Right cardiac atrium (tissue), 5 donors: ENCODE data around the gene LRRTM4. TPM values are rescaled to one million over a fixed set of nuclear protein-coding genes. Genes with fewer than 3 reads are reported as not detected.
"Not testable (repeated sequence)": the region's sequence is repeated elsewhere in the genome, so short reads cannot be mapped to it uniquely, and the experiment has no call there.

Experiments
- ATAC-seq, 2 donors: fragments of 200-7000 bp; cut with Tn5 transposase; one replicate each; pipeline versions ENCODE4 v1.8.0 to v1.9.1; 2020; ENCODE audit warnings: moderate library complexity in 2 of 2, mild to moderate bottlenecking in 1 of 2
- DNase-seq, 3 donors: peaks; one replicate each; pipeline ENCODE4 v3.0.0-alpha.2; 2020
- H3K27ac ChIP-seq: one replicate; pipeline ENCODE4 v1.5.1; 2013; ENCODE audit warnings: mild to moderate bottlenecking, low read length, control low read depth, moderate library complexity
- H3K27me3 ChIP-seq: one replicate; pipeline ENCODE4 v1.6.1; 2013; ENCODE audit not compliant: control insufficient read depth, insufficient read depth
- H3K4me1 ChIP-seq: one replicate; pipeline ENCODE4 v1.6.1; 2013; ENCODE audit warnings: low read length; ENCODE audit not compliant: control insufficient read depth, insufficient read depth
- H3K4me3 ChIP-seq: one replicate; pipeline ENCODE4 v1.5.1; 2013; ENCODE audit warnings: low read length, control low read depth
- H3K9me3 ChIP-seq: one replicate; pipeline ENCODE4 v1.6.1; 2013; ENCODE audit warnings: low read length; ENCODE audit not compliant: control insufficient read depth
- WGBS: extraction: QIAGEN DNeasy Blood & Tissue Kit; methylation state at CpG from one replicate; pipeline ENCODE4 v1.1.7; 2013; 5-methylcytosine and 5-hydroxymethylcytosine counted together
- intact Hi-C, 4 donors: fragments of 100-400 bp; cut with DNase I; formaldehyde crosslinking; loops; one replicate each; pipeline versions ENCODE4 v1.11.0 to v1.14.0; 2022 to 2023
- polyA plus RNA-seq: library from polyadenylated mRNA; stranded (reverse); fragments of 200-250 nt; gene quantifications from one replicate; pipeline ENCODE4 v1.2.3, GENCODE V29; 2013
- total RNA-seq, 4 donors: library from RNA; stranded (reverse); fragmentation: NEBNext Ultra II Directional; extraction: Animal tissue kit (Norgen Biotek cat#: 25700); gene quantifications; one replicate each; pipeline ENCODE4 v1.2.1, GENCODE V29; 2021
- donor health status: healthy with polysubstance abuse.
- donor health status: DM: no; HTN: yes; CAD: no.
- donor health status: DM: no; HTN: no; CAD: no.
- donor health status: DM: no; HTN: yes; CAD: no; lungs with severe emphysema.
- donor health status: DM: yes; HTN: yes; CAD: no.

The LRRTM4 gene
- total and polyA plus RNA-seq, 5 donors, result 0.09 to 1.0 (median 0.59) TPM

DNA sequence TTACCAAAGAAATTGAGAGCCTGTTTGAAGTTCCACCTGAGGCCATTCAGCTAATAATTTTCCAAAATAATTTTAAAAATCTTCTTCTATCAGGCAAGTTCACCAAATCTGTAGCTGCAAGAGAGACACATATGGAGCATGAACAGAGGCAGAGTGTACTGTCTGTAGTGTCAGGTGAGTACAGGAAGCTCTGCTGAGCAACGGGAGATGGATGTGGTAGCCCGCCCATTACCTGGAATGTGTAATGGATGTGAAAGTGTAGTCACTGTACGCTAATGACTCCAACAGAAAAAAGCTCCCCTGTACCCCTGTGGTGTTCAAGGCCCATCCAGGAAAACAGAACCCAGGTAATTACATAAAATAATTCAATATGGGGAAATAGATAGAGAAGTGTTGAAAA, 311.5 kb downstream of the LRRTM4 start:
- Histone ChIP-seq H3K4me3 (no peak overlapping the region), H3K9me3 (no peaks in the 10 kb centered on the region), H3K27ac (no peak overlapping the region), H3K4me1 (no peaks in the 10 kb centered on the region), H3K27me3 (no peaks in the 10 kb centered on the region)
- DNase-seq (no peak), ATAC-seq (no peak)
- intact Hi-C loops, result no loop called here
- 61% methylated on average over 3 of the region's 3 CpGs for WGBS

GRCh38 chr2:77207331-77207730, 314.8 kb downstream of the LRRTM4 start:
- 88% methylated on average over 1 of the region's 1 CpG for WGBS
- intact Hi-C loops, result no loop called here
- ATAC-seq, result no peak

GRCh38 chr2:77201755-77202154, 320.4 kb downstream of the LRRTM4 start:
- ATAC-seq (no peak), DNase-seq (no peak)
- H3K27ac ChIP-seq, result no peak overlapping the region
- no peaks in the 10 kb centered on the region for H3K9me3 ChIP-seq
- H3K4me1 ChIP-seq, result no peaks in the 10 kb centered on the region
- H3K27me3 ChIP-seq, result no peaks in the 10 kb centered on the region
- intact Hi-C loops, result no loop called here
- H3K4me3 ChIP-seq, result no peak overlapping the region
- 83% methylated on average over 2 of the region's 2 CpGs for WGBS

More at GRCh38 chr2:77207331-77207730, 314.8 kb downstream of the LRRTM4 start:
- no peaks in the 10 kb centered on the region for H3K27me3 ChIP-seq
- H3K4me1 ChIP-seq, result no peaks in the 10 kb centered on the region
- H3K4me3 ChIP-seq, result no peak overlapping the region
- H3K9me3 ChIP-seq, result no peaks in the 10 kb centered on the region
- H3K27ac ChIP-seq, result no peak overlapping the region
- no peak for DNase-seq

DNA sequence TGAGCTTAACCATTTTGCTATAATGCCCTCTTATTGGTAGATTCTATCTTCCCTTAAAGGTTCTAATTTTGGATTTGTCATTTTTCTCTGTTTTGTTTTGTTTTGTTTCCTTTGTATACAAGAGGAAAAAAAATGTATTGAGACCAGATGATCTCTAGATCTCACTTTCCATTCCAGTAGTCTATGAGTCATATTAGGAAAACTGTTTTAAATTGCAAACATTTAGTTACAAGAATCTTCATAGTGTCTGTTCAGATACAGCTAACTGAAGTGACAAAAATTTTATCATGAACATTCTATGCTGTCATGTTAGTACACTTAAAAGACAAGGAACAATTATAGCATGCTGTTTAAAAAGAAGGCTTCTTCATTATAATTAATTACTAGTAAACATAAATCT, 322.8 kb downstream of the LRRTM4 start:
- ATAC-seq, result no peak
- no peaks in the 10 kb centered on the region for H3K4me1 ChIP-seq
- intact Hi-C loops, result no loop called here
- DNase-seq, result no peak
- H3K27ac ChIP-seq, result no peak overlapping the region
- H3K27me3 ChIP-seq, result no peaks in the 10 kb centered on the region
- no peaks in the 10 kb centered on the region for H3K9me3 ChIP-seq
- no peak overlapping the region for H3K4me3 ChIP-seq

DNA sequence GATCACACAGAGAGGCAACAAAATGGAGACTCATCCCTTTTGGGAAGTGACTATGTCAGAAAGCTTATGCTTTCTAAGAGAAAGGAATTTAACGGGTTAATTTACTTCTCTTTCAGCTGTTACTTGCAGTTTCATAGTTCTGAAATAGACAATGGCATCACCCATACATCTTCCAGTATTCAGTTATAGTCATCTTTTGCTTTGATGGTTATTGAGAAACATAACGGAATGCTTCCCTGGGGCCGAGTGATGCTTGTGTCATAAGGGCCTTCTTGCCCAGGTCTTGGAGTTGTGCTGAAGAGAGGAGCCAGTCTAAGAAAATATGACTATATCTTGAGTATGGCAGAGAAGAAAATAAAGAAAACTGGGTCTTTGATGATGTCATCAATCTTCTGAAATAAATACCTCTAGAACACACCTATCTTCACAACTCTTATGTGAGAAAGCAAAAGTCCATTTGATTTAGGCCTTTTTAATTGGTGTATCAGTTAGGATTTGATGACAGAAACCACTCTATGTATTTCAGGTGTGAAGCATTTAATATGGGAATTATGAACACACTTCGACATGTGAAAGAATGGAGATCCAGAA, 328.2 kb downstream of the LRRTM4 start:
- 84% methylated on average over 4 of the region's 4 CpGs for WGBS
- intact Hi-C loops, result no loop called here
- ATAC-seq, result no peak

GRCh38 chr2:77192811-77193289, 329.3 kb downstream of the LRRTM4 start:
- H3K9me3 ChIP-seq, result no peaks in the 10 kb centered on the region
- H3K4me3 ChIP-seq, result no peak overlapping the region
- no peak overlapping the region for H3K27ac ChIP-seq
- WGBS, result 82% methylated on average over 5 of the region's 5 CpGs
- DNase-seq (no peak), ATAC-seq (no peak)
- intact Hi-C loops, result no loop called here
- H3K4me1 ChIP-seq, result no peaks in the 10 kb centered on the region
- no peaks in the 10 kb centered on the region for H3K27me3 ChIP-seq

More for the DNA sequence above, 328.2 kb downstream of the LRRTM4 start:
- no peak overlapping the region for H3K27ac ChIP-seq
- H3K9me3 ChIP-seq, result no peaks in the 10 kb centered on the region
- no peak overlapping the region for H3K4me3 ChIP-seq
- no peaks in the 10 kb centered on the region for H3K4me1 ChIP-seq
- no peak for DNase-seq
- H3K27me3 ChIP-seq, result no peaks in the 10 kb centered on the region

DNA sequence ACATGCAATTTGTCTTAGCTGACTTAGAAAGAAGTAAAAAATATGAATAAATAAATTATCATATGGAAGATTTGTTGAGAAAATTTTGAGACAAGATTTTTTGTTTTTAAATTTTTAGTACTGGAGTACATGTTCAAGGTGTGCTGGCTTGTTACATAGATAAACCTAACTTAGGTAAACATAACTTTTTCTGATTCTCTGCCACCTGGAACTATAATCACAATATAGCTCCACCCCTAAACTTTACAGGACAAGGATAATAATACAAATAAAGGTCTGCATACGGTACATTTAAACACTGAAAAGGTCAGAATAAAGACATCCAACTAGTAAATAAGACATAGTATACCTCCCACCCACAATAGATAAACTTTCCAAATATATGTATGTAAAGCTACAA, 330.5 kb downstream of the LRRTM4 start:
- no peaks in the 10 kb centered on the region for H3K4me1 ChIP-seq
- no peaks in the 10 kb centered on the region for H3K27me3 ChIP-seq
- WGBS, result 86% methylated on average over 1 of the region's 1 CpG
- H3K4me3 ChIP-seq, result no peak overlapping the region
- ATAC-seq (no peak), DNase-seq (no peak)
- intact Hi-C loops, result no loop called here
- no peak overlapping the region for H3K27ac ChIP-seq
- H3K9me3 ChIP-seq, result no peaks in the 10 kb centered on the region

DNA sequence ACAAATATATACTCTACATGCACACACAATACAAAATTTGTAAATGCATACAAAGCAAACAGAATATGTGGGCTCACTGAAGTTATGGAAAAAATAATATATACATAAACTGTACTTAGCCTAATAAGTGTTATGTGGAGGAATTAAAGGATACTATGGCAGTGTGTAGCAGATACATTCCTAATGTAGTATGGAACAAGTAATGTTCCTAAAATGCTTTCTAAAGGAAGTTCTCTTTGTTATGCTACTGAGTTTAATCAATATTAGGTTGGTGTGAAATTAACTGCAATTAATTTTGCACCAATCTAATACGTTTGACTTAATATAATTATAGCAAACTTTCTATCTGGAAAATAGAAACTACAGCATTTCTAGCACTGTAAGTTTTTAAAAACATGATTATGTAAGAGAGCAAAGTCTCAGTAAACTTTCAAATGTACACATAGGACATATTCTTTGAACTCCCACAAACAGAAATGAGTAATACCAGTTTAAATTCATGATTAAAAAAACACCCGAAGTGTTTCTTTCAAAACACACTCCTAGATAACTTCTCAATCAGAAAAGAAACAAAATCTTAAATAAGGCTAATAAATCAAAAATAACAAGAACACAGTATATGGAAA, 331.3 kb downstream of the LRRTM4 start:
- intact Hi-C loops, result no loop called here
- 73% methylated on average over 2 of the region's 2 CpGs for WGBS
- no peak for DNase-seq

DNA sequence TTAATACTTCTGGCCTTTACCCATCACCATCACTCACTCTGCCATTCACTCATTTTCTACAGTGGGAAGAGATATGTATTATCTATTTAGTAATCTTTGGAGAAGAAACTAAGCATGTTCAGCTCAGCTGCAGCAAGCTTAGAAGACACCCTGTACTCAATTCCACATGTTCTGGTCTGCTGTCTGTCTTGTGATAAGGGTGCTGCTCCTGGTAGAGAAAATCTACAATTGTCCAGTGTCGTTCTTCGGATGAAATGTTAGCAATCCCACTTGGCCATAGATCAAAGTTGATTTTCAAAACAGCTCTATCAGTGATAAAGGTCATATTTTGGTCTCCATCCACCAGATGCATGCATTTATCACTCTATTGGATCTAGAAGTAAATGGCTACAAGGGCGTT, 337.1 kb downstream of the LRRTM4 start:
- DNase-seq, result no peak
- no peaks in the 10 kb centered on the region for H3K27me3 ChIP-seq
- H3K9me3 ChIP-seq, result no peaks in the 10 kb centered on the region
- H3K27ac ChIP-seq, result no peak overlapping the region
- no peak overlapping the region for H3K4me3 ChIP-seq
- no peak for ATAC-seq
- 70% methylated on average over 3 of the region's 3 CpGs for WGBS
- intact Hi-C loops, result no loop called here
- no peaks in the 10 kb centered on the region for H3K4me1 ChIP-seq

More for the DNA sequence above, 331.3 kb downstream of the LRRTM4 start:
- Histone ChIP-seq H3K4me3 (no peak overlapping the region), H3K9me3 (no peaks in the 10 kb centered on the region), H3K27me3 (no peaks in the 10 kb centered on the region), H3K27ac (no peak overlapping the region), H3K4me1 (no peaks in the 10 kb centered on the region)
- no peak for ATAC-seq

DNA sequence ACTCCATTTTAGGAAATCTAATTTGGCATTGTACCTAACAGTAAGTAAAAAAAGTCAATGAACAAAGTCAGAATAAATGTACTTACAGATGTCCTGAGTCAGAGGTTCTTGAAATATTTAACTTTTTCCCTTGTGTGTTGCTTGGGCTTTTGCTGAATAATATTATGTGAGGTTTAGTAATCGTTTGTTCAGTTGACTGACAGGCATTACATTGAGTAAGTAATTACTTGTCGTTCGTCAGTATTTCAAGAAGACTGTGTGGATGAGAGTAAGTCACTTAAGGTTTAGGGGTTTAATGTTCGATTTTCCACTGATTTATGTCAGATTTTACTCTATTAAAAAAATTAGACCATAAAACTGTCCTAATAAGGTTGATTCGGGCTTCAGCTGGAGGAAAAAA, 342.9 kb downstream of the LRRTM4 start:
- no peak overlapping the region for H3K4me3 ChIP-seq
- H3K4me1 ChIP-seq, result no peaks in the 10 kb centered on the region
- no peak overlapping the region for H3K27ac ChIP-seq
- ATAC-seq (no peak), DNase-seq (no peak)
- WGBS, result 73% methylated on average over 5 of the region's 5 CpGs
- H3K27me3 ChIP-seq, result no peaks in the 10 kb centered on the region
- no peaks in the 10 kb centered on the region for H3K9me3 ChIP-seq
- intact Hi-C loops, result no loop called here

DNA sequence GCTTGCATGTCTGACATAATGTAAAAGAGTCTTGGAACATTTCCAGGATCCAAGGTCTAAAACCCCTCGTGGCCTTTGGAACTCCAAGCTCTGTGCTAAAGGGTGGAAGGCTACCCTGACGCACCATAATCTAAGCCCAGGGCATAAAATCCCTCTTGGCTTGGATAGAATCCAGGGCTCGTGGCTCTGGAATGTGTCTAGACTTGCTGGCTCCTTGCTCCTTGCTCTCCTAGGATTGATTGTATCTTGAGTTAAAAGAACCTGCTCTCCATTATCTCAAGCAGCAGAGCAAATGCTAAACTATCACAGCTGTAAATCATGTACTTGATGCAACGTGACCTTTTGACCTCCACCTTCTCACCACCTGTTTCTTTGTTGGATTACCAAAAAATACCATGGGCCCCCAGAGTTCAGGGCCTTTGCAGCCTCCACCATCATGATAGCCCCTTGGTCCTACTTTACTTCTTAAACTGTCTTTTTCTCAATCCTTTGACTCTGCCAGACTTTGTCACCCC, 346.9 kb downstream of the LRRTM4 start:
- H3K4me3 ChIP-seq, H3K4me1 ChIP-seq, H3K27me3 ChIP-seq, intact Hi-C loops, H3K27ac ChIP-seq, H3K9me3 ChIP-seq, ATAC-seq, DNase-seq: not testable (repeated sequence)
- WGBS, result 39% methylated on average over 4 of the region's 4 CpGs
